Esophagus muscularis mucosa (tissue), 2 donors: Measurements from ENCODE around the gene TRIM62.

Experiments used
- EP300 ChIP-seq: sonication (generic); formaldehyde crosslinking; IDR thresholded peaks from one replicate; pipeline ENCODE4 v1.6.1; 2017; ENCODE audit warnings: antibody characterized with exemption
- POLR2A ChIP-seq: fragments of 450-650 bp; IDR thresholded peaks from one replicate; pipeline ENCODE4 v1.6.1; 2017; ENCODE audit warnings: antibody characterized with exemption, moderate library complexity, mild to moderate bottlenecking, low read depth

DNA sequence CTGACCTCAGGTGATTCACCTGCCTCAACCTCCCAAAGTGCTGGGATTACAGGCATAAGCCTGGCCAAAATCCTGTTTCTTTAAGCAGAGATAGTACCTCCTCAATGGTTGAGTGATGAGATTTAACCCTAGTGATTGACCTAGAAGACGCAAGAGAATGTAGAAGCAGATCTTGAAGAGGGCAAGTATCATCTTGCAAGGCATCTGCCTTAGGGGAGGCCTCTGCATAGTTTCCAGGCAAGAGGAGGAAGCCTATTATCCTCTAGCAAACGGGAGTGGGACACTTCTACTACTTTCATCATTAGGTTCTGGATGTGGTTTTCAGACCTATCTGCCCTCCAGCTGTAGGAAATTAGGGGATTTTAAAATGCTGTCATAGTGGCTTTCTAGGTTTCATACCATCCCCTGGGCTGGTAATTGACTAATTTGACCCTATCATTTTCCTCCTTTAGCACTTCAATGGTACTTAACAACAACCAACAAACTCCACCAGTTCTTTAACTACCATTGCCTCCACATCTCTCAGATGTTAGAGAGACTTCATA lies 10.0 kb upstream of the TRIM62 start:
- TF ChIP-seq POLR2A (no peak), EP300 (no peak)
